NCI-H146 treated with DMSO at 0.1 percent for 48 hours (cell line): ENCODE results near the gene OR56A5.
"Not testable (repeated sequence)": the region's sequence is repeated elsewhere in the genome, so short reads cannot be mapped to it uniquely, and the experiment has no call there.

ENCODE experiments used
- DNase-seq: peaks from one replicate; lab custom pipeline; 2025; ENCODE audit not compliant: unreplicated experiment; lab: John Stamatoyannopoulos, UW

OR56A5 gene, protein sequence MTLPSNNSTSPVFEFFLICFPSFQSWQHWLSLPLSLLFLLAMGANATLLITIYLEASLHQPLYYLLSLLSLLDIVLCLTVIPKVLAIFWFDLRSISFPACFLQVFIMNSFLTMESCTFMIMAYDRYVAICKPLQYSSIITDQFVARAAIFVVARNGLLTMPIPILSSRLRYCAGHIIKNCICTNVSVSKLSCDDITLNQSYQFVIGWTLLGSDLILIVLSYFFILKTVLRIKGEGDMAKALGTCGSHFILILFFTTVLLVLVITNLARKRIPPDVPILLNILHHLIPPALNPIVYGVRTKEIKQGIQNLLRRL

GRCh38 chr11:5968394-5968793 lies at the start of gene OR56A5:
TSS of gene OR56A5 (minus strand) at chr11:5968494. CDS start at chr11:5968494, 0 bp downstream.
- DNase-seq = no peak

- DNase-seq = no peak
These were observed 44.7 kb upstream of the OR56A5 start for GRCh38 chr11:6013042-6013441.

DNA sequence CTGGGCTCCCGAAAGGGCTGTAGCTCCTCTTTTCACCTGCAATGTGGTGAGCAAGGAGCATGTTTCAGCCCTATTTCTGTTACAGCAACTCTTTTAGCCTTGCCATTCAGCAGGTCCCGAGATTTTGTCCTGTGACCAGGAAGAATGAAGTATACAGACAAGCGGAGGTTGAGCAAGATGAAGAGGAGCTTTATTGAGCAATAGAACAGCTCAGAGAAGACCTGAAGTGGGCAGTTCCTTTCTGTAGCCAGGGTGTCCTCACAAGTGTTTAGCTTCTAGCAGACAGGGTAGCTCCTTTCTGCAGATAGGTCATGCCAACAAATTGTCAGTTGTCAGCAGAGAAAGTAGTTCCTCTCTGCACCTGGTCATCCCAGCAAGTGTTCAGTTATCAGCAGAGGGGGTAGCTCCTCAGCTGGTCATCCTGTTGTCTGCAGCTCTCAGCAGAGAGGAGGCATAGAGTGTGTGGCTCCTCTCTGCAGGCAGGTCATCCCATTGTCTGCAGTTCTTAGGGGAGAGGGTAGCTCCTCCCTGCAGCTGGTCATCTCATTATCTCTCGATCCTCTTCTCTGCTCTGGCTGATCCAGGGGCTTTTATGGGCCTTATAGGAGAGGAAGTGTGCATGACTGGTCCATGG lies 43.9 kb upstream of the OR56A5 start:
- DNase-seq = no peak

DNA sequence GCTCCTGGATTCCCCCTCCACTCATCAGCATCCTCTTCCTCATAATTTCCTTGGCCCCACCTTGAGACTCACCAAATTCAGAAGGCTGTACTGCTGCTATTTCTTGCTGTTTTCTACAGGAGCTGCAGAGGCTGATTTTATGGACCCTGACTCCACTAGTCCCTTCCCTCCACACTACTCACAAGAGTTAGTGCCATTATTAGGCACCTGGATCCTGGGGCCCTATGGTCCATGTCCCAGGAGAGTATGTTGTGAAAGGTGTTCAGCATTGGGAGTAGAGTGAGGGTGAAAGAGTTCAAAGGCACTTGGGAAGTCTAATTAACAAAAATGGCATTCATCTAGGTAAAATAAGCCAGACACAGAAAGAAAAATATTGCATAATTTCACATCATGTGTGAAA lies 38.6 kb upstream of the OR56A5 start, which contains the start of gene OR56A4:
TSS of gene OR56A4 (minus strand) at position 101 of the 400 bp plus-strand sequence. CDS start 3,954 bp downstream, outside the sequence.
- DNase-seq = no peak

GRCh38 chr11:6006395-6006794 lies 38.1 kb upstream of the OR56A5 start:
- no peak for DNase-seq

- DNase-seq = no peak
These were observed 34.0 kb upstream of the OR56A5 start for GRCh38 chr11:6002202-6002699.

DNA sequence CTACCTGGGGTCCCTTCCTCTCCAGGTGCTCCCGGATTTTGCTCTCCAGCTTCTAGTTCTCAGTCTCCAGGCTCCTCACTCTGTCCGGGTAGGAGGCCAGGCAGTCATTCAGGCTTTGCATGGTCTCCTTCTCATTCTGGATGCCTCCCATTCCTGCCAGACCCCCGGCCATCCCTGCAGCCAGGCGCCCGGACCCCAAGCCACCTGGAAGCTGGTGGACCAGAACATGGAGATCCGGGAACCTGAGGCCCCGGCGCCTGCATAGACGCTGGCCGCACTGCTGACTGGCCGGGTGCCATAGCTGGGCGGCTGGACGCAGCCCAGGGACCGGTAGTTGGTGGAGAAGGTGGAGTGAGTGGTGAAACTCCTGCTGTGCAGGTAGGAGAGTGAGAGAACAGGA lies 26.5 kb upstream of the OR56A5 start:
- DNase-seq = no peak

GRCh38 chr11:5992604-5993251 lies 24.4 kb upstream of the OR56A5 start:
- no peak for DNase-seq

GRCh38 chr11:5992150-5992549 lies 23.9 kb upstream of the OR56A5 start:
- DNase-seq = no peak

- DNase-seq = no peak
These were observed 20.9 kb upstream of the OR56A5 start for GRCh38 chr11:5989203-5989602.

GRCh38 chr11:5986885-5987284 lies 18.6 kb upstream of the OR56A5 start, which contains the start of gene OR52L1:
TSS of gene OR52L1 (minus strand) at chr11:5986985. CDS start at chr11:5986930, 55 bp downstream.
- no peak for DNase-seq

DNA sequence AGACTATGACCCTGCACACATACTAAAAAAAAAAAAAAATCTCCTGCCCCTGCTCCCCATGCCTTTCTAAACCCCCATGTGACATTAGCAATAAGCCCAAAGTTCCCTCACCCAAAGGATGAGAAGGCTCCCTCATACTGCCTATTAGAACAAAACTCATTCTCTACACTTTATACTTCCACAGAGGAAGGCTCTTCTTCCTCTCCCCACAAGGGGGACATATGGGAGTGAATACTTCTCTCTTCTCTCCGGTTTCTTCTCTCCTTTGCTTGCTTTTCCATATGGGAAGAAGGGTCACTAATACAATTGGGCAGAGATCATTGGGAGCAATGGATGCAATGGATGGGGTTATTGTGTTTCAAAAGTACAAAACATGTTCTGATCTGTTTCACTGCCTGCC lies 15.1 kb upstream of the OR56A5 start:
- no peak for DNase-seq

GRCh38 chr11:5973530-5973929 lies 5.2 kb upstream of the OR56A5 start:
- no peak for DNase-seq

GRCh38 chr11:5967708-5968107 lies 586 bp downstream of the OR56A5 start:
- no peak for DNase-seq

- DNase-seq = no peak
These were observed 1.3 kb downstream of the OR56A5 start for GRCh38 chr11:5966958-5967357.

DNA sequence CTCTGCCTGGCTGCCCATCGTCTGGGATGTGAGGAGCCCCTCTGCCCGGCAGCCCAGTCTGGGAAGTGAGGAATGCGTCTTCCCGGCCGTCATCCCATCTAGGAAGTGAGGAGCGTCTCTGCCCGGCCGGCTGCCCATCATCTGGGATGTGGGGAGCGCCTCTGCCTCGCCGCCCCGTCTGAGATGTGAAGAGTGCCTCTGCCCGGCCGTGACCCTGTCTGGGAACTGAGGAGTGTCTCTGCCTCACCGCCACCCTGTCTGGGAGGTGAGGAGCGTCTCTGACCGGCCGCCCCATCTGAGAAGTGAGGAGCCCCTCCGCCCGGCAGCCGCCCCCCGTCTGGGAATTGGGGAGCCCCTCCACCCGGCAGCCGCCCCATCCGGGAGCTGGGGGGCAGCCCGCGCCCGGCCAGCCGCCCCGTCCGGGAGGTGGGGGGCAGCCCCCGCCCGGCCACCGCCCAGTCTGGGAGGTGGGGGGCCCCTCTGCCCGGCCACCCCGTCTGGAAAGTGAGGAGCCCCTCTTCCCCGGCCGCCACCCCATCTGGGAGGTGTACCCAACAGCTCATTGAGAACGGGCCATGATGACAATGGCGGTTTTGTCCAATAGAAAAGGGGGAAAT lies 7.5 kb downstream of the OR56A5 start:
- not testable (repeated sequence) for DNase-seq

GRCh38 chr11:5955586-5955985 lies 12.7 kb downstream of the OR56A5 start:
- DNase-seq = no peak

DNA sequence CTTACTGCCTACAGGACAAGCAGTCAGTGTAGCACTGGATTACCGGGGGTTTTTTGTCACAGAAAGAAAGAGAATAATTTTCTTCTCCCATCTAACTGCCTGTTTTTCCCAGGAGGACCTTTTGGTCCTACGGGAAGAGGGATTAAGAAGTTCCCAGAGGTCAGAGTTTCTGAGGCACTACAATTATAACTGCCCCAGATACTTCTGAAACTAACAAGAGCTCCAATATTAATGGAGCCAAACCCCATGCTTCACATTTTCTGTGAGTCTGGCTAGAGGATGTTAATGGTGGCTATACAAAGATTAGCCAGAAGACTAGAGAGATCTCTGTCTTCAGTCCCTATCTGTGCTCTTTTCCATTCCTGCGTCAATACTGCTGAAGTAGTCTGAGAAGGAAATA lies 26.3 kb downstream of the OR56A5 start, which contains the start of gene OR56A3:
TSS of gene OR56A3 (plus strand) at position 301 of the 400 bp plus-strand sequence. CDS start 5,096 bp downstream, outside the sequence.
- DNase-seq = no peak

GRCh38 chr11:5940748-5941147 lies 27.5 kb downstream of the OR56A5 start:
- DNase-seq = no peak

DNA sequence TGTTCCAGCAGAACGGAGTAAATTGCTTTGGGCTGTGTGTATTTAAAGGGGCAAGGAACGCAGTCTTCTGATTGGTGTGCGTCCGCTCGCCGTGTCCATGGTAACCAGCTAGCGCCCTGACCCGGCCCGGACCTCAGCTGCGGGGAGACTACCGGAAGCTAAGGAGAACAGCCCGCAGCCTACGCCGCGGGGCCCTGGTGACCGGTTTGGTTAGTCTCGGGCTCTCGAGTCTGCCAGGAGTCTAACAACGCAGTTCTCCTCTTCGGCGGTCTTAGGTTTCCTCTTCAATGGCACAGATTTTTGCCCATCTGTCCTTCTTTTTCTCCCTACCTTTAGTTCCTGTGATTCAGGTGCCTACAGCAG lies 29.7 kb downstream of the OR56A5 start:
- DNase-seq = peak; percentile 9

- DNase-seq = no peak
These were observed 30.3 kb downstream of the OR56A5 start for GRCh38 chr11:5937868-5938602.
